Measurements from ENCODE around the gene ABR.
"Not testable (repeated sequence)": the region's sequence is repeated elsewhere in the genome, so short reads cannot be mapped to it uniquely, and the experiment has no call there.

The ABR gene

GRCh38 chr17:1199271-1199743 lies 19.5 kb upstream of the ABR start:
- not testable (repeated sequence) for DNase-seq

DNA sequence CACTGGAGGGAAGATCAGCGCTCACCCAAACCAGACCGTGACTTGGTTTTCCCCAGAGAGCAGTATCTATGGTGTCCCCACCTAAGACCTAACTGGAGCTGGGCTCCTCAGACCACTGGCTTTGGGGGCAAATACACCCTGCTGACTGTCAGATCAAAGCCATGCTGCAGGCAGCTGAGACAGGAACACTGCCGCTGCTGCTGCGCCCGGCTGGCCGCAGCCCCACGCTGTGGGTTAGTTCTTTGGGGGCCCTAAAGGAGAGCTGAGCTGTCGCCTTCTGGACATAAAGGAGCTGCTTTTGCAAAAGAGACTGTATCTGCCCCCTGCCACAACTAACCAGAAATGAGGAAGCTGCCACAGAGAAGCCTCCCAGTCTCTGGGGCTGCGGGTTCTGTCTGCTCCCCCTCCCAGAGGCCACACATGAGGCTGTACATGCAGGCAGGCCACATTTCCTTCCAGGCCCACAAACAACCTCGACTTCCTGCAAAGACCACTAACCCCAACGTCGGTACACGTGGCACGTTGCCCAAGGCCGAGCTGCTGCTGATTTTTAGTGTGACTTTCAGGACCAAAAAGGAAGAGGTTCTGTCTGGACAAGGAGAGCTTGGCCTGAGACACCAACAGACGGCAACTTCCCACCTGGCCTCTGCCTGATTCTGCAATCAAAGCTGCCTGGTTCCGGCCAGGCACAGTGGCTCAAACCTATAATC lies 18.2 kb upstream of the ABR start:
- peak; percentile 68 for DNase-seq

DNA sequence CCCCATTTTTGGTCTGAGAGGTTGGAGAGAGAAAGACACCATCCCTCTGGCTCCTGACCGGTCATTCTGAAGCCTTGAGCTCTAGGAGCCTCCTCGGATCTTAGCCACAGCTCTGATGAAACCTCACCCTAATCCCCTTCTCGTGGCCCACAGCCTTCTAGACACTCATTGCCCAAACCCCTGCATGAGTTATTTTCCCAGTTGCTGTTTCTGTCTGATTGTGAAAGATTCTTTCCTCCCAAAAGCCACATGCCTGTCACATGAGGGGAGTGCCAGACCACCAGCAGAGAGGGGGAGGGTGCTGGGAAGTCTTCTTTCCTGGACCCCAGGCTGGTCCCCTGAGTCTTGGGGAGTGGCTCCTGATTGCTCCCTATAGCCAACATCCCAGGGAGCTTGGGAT lies 17.6 kb upstream of the ABR start:
- DNase-seq = no peak

- DNase-seq = no peak
Observed at GRCh38 chr17:1196946-1197345, 17.2 kb upstream of the ABR start.

- no peak for DNase-seq
Observed at GRCh38 chr17:1192911-1193699, 13.3 kb upstream of the ABR start.

- no peak for DNase-seq
Observed at GRCh38 chr17:1190751-1191331, 11.1 kb upstream of the ABR start.

DNA sequence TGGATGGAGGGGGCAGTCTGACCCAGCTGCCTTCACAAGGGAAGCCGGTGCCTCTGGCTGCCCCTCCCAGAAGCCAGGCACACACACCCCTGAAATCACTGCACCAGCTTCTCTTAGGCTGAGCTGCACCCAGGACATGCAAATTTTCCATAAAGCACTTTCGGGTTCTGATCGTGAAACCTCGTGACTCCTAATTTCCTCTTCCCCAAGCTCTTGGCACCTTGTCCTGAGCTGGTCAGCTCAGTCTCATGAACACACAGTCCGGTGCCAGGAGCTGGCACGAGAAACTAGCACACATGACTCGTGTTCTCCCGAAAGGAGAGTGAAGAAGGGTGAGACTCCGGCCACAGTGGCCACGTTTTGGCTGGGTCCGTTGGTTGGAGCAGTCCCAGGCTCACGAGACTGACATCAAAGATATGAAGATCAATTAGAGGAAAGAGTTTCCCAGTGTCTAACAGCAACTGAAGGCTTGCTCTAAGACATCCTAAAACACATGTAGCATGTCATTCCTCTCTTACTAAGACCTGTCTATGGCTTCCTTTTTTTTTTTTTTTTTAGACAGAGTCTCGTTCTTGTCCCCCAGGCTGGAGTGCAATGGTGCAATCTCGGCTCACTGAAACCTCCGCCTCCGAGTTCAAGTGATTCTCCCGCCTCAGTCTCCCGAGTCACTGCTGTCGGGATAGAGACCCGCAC lies 9.2 kb upstream of the ABR start:
- no peak for DNase-seq

DNA sequence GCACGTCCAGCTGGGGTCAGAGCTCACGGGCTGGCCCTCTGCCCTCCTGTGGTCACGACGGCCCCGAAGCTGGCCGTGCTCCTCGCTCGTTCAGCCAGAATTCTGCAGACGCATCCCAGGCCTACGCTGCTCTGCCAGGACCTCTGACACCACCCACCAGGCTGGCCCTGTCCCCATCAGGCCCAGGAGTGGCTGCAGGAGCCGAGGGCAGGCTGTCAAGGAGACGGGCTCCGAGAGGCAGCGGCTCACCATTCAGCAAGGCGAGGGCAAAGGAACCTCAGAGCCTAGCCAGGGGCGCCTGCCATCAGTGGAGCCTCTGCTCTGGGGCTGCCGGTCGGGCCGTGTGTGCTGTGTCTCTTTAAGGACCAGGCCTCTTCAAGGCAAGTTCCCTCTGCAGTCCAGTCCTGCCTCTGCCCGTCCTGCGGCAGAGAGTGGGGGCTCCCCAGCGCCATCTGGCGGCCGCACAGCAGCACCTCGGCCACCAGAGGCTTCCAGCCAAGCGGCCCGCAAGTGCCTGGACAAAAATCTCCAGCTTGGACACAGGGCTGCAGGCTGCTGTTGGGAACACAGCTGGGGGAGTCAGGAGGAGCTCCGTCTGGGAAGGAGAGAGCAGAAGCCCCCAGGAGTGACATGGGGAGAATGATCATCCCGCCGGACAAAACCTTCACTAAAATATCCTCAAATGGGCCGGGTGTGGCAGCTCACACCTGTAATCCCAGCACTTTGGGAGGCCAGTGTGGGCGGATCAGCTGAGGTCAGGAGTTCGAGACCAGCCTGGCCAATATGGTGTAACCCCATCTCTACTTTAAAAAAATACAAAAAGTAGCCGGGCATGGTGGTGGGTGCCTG lies 7.4 kb upstream of the ABR start:
- peak; percentile 72 for DNase-seq

GRCh38 chr17:1186214-1186820 lies 6.5 kb upstream of the ABR start:
- DNase-seq = no peak

- DNase-seq = no peak
Observed at GRCh38 chr17:1183171-1183873, 3.5 kb upstream of the ABR start.

DNA sequence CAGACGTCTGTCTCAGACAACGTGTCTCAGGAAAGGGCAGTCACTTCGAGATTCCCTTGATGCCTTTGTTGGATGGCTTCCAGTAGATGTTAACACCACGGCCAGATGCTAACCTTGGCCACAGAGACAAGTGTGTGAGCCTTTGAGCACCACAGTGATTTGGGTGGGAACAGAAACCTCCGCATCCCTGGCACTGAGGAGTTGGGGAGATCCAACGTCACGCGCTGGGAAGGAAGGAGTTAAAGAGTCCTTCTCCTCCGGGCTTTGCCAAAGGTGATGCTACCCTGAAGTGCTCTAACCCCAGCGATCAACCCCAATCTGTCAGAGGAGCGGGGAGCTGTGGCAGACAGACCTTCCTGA lies 3.0 kb upstream of the ABR start:
- DNase-seq = no peak

DNA sequence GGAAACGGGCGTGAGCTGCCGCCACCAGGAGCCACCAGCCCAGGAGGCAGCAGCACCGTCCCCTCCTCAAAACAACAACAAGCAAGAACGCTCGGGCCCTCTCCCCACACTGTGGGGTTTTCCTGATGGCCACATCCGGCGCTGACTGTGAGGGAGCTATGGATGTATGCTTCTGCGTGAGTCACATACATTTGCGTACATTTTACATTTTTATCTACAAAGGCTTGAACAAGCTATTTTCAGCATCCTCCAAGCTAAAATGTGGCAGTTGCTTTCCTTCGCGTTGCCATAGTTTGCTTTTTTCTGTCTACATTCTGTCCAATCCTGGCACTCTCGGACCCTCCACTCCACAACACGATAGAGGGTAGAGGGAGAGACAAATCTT lies 2.0 kb upstream of the ABR start:
- DNase-seq = no peak

DNA sequence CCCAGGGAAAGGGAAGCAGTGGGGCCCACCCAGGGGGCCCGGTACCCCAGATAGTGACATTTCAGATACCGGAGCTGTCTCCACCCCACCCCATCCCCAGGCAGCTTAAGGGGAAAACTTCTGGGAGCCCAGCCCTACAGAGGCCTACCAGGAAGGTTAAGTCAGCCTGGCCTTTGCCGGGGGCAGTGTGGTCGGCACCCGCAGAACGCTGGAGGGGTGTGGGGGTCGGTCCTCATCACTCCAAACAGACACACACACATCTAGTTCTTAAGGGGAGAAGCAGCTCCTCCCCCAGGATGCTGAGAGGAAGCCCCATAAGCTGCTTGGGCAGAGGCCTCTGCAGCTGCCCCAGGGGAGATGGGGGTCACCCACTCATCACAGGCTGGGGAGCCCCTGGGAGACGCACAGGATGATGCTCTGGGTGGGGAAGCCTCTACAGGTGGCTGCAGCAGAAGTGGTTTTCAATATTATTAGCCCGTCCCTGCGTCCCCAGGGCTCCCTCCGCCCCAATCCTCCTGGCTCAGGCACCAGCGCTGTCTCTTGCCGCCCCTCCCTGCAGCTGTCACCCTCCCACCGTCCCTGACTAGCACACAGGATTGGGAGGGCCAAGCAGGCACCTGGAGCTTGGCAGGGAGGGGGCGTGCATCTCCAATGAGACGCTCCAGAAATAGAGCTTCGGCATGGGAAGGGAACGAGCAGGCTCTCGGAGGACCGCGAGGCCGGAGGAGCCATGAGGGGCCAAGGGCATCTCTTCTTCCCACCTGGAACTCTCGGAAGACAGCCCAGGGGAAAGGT lies 1.4 kb upstream of the ABR start:
- DNase-seq = no peak

- DNase-seq = no peak
Observed at GRCh38 chr17:1179112-1179817, 516 bp downstream of the ABR start.

DNA sequence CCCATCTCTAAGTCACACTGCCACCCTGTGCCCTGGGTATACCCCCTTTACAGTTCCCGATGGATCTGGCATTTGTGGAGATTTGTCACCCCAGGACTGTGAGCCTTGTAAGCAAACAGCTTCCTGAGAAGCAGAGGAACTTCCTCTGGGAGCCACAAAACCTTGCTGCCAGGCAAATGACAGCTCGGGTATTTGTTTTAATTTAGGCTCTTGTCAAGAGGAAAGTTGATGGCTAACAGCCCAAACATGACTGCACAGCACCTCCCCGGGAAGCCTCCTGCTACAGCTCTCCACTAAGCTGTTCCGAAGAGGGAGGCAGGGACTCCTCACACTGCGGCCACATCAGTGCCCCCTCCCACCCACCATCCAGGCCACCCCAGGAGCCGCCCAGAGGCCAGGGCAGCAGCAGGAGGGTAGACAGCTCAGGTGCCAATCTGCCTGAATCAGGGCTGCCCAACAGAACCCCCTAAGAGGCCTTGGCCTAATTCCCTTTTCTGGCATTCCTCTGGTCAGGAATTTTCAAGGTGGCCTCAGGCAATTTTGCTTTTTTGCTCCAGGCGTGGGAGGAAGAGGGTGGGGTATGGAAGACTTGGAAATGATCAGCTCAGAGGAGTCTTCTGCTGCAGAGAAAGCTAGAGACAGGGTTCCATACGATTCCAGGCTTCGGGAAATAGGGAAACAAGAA lies 2.6 kb downstream of the ABR start:
- no peak for DNase-seq

GRCh38 chr17:1174263-1174880 lies 5.4 kb downstream of the ABR start:
- DNase-seq = no peak

DNA sequence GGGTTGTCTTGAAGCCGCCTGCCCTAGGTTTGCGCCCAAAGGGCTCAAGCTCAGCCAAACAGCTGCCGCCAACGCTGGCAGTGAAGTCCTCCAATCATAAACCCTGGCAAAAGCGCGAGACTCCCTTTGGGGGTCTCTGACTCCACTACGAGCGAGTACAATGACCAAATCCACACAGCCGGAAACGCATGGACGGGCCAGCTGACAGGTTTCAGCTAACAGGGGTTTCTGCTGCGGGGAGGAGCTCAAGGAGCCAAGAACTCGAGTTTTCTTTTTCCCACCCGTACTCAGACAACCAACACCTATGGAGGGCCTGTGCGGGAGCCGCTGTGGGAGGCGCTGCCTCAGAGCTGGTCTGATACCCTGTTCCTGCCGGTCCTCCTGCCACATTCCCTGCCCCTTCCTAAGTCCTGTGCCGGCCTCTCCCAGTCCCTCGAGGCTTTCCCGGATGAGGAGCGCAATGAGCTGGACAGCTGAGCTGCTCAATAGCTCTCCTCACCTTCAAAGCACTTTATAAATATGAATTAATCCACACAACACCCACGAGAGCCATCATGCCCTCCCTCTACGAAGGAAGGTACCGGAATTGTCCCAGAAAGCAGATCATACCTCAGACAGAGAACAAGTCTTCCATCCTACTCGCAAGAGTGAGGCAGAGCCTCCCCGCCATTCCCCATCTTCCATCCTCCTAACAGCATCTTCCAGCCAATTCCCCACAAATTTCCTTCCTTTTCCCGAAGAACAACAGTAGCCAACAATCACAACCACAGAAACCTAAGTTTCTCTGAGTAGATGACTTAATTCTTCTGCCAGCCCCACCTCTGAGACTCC lies 6.1 kb downstream of the ABR start:
- DNase-seq = no peak

GRCh38 chr17:1171953-1172352 lies 7.8 kb downstream of the ABR start:
- no peak for DNase-seq

Measured in CD4-positive, alpha-beta T cell treated with Interleukin-4 for 4 hours (primary cell).